HG03558 (cell line): ENCODE data around the gene PTPRN2.
"Not testable (repeated sequence)": the region's sequence is repeated elsewhere in the genome, so short reads cannot be mapped to it uniquely, and the experiment has no call there.

Experiments used
- ATAC-seq: cut with Tn5 transposase; IDR thresholded peaks from one replicate; pipeline ENCODE4 v1.9.1; 2021; ENCODE audit warnings: moderate number of reproducible peaks; ENCODE audit not compliant: unreplicated experiment; ENCODE audit errors: extremely low read depth

PTPRN2 gene

DNA sequence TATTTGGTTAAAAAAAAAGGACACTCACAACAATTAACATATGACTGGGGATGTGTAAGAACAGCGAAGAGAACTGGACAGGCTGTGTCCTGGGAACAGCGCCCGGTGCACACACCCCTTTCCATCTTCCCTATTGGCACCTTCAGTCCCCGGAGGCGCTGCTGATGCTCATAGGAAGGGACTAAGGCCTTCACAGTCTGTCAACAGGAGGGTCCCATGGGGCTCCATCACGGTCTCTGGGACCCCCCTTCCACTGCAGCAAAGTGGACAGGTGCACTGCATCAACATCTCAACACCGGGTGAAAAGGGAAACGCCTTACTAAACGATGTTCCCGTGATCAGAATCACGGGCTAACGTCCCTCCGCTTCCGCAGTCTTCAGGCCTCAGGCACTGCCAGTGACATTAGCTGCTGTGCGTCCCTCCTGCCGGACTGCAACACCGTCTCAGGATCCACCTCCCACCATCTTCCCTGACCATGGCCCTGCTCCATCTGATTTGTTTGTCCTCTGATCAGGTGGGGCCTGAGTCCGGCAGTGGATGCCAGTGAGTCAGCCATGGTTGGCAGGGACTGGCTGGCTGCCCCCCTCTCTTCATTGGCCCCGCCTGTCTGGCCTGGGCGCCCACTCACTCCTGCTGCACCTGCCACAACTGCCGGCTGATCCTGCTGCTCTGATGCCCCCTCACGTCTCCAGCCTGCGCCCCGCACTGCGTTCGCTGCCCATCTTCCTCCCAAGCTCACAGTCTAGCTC, 636.1 kb downstream of the PTPRN2 start:
- ATAC-seq = no peak

DNA sequence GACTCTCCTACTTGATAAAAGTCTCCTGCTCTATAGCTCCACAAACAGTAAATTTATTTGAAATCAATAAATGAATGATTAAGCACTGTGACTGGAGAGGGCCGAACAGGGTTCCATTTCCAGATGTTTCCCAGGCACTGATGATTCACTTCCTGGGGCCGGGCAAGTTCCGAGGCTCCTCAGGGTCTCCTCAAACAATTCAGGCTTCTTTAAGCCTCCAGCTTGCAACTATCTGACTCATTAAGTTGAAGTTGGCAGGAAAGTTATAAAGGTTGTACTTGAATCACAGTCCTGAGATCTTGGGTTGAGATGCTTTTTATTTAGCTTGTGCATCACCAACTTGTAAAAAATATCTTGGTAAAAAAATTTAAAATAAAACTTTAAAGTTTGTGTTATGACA, 637.9 kb downstream of the PTPRN2 start:
- ATAC-seq = no peak

DNA sequence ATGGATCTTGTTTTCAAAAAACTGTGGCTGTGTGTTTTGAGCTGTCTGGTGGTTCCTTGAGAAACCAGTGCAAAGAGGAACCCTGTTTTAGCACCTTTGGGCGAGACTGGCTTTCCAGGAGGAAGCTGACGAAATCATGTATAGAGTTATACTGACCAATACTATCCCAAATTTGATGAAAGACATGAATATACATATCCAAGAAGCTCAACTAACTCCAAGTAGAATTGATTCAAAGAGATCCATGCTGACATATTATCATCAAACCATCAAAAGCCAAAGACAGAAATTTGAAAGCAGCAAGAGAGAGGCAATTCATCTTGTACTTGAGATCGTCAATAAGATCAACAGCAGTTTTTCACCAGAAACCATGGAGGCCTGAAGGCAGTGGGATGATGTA, 640.1 kb downstream of the PTPRN2 start:
- ATAC-seq = no peak

- no peak for ATAC-seq
These were observed 641.1 kb downstream of the PTPRN2 start for GRCh38 chr7:157946398-157947060.

- no peak for ATAC-seq
These were observed 642.2 kb downstream of the PTPRN2 start for GRCh38 chr7:157945401-157945800.

DNA sequence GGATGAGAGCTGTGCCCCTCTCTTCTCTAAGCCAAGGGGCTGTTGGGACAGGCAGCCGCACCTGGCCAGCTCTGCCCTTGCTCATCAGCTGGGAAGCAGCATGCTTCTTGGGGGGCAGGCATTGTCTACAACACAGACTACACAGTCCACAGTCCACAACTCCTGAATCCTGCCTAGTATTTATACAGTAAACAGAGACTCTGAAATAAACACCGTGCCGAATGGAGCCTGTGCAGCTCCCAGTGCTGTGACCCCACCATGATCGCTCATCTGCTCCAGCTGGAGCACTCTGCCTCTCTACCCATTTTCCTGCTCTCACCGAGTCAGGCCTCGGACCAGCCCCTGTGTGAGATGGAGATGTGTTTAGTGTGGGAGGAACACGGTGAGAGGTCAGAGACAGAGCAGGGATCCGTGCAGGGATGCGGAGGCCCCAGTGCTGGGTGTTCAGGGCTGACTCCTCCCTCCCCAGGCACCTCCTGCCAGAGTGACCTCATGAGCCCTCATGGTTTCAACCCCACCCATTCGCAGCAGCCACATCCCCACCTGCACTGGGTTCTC, 642.8 kb downstream of the PTPRN2 start:
- no peak for ATAC-seq

DNA sequence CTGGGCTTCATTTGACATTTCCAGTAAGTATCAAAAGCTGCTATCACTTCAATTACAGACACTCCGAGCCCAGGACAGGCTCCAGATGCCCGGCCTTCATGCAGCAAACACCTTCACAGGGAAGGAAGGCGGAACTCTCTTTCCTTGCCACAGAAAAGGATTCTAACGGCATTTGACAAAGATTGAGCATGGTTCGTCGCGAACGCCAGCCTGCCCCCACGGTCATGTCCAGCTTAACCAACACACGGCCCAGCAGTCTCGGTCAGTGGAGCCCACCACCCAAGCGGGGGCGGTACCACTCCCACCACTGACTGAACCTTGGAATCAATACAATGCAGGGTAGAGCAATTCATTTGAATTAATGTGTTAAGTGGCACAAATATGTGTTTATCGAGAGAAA, 643.6 kb downstream of the PTPRN2 start:
- ATAC-seq = no peak

- ATAC-seq = no peak
These were observed 644.1 kb downstream of the PTPRN2 start for GRCh38 chr7:157943561-157943960.

GRCh38 chr7:157941210-157941609, 646.4 kb downstream of the PTPRN2 start:
- ATAC-seq = no peak

GRCh38 chr7:157940497-157940896, 647.1 kb downstream of the PTPRN2 start:
- no peak for ATAC-seq

DNA sequence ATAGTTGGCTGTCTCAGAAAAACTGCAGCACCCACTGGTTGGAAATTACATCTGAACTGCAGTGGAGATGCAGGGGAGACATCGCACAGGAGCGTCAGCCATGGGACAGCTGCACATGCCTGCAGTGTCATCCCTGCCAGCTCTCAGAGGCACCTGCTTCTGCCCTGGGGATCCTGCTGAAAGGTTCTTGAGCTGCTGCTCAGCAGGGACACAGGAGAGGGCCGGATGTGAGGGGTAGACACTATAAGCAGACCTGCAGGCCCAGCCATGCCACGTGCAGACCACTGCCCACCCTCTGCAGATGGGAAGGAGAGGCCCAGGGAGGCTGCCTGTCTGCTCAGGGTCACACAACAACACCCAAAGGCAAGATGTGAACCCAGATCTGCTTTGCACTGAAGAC, 649.4 kb downstream of the PTPRN2 start:
- ATAC-seq = no peak

- no peak for ATAC-seq
These were observed 650.2 kb downstream of the PTPRN2 start for GRCh38 chr7:157937406-157937805.

DNA sequence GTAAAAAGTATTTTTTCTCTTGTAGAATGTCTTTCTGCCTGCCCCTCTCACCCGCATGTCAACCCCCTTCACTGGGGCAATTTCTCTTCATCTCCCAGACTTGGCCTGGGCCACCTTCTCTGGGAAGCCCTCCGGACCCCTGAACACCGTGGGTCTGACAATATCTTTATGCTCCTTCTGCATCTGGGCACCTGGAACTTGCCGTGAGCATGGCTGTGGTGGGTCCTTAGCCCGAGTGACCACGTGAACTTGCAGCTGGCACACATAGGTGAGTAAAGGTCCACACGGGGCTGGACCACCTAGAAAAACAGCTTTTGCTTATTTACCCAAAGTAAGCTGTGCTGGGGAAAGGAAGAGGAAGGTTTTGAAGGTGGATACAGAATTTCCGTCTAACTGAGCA, 650.6 kb downstream of the PTPRN2 start:
- no peak for ATAC-seq

DNA sequence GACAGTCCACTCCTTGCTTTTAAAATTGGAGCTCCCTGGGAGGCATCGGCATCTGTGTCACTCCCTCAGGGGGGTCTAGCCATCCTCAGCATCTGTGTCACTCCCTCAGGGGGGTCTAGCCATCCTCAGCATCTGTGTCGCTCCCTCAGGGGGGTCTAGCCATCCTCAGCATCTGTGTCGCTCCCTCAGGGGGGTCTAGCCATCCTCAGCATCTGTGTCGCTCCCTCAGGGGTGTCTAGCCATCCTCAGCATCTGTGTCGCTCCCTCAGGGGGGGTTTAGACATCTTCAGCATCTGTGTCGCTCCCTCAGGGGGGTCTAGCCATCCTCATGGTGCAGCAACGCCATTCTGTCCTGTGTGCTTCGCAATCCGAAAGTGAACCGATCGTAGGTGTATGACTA, 651.9 kb downstream of the PTPRN2 start:
- ATAC-seq = not testable (repeated sequence)

GRCh38 chr7:157933219-157934155, 654.1 kb downstream of the PTPRN2 start:
- ATAC-seq = not testable (repeated sequence)

DNA sequence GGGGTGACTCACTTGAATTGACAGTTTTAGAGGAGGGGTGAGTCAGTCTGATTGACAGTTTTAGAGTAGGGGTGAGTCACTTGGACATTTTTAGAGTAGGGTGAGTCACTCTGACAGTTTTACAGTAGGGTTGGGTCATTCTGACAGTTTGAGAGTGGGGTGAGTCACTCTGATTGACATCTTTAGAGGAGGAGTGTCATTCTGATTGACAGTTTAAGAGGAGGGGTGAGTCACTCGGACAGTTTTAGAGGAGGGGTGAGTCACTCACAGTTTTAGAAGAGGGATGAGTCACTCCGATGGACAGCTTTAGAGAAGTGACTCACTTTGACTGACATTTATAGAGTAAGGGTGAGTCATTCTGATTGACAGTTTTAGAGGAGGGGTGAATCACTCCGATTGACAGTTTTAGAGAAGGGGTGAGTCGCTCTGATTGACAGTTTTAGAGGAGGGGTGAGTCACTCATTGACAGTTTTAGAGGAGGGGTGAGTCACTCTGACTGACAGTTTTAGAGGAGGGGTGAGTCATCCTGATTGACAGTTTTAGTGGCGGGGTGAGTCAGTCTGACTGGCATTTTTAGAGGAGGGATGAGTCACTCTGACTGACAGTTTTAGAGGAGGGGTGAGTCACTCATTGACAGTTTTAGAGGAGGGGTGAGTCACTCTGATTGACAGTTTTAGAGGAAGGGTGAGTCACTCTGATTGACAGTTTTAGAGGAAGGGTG, 655.0 kb downstream of the PTPRN2 start:
- ATAC-seq = no peak

DNA sequence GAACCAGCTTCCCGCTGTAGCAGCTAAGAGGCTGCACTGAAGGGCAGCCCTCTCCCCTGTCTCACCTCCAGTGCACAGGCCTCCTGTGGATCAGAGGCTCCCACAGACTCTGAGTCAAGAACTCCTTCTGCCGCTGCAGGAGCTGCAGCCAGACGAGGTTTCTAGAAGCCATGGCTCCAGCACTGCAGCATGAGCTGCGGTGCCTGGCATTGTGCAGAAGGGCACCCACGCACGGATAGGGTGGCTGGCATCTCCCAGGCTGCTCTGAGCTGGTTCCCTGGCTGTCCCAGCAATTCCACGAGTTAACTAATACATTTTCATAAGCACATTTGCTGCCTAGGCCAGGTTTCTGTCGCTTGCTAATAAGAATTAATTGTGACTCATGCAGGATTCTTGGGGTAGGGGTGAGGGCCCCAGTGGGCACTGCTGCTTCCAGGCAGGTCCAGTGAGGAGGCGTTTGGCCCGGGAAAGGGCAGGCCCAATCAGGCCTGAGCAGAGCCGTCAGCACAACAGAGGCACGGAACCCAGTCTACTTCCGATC, 656.6 kb downstream of the PTPRN2 start:
- no peak for ATAC-seq

DNA sequence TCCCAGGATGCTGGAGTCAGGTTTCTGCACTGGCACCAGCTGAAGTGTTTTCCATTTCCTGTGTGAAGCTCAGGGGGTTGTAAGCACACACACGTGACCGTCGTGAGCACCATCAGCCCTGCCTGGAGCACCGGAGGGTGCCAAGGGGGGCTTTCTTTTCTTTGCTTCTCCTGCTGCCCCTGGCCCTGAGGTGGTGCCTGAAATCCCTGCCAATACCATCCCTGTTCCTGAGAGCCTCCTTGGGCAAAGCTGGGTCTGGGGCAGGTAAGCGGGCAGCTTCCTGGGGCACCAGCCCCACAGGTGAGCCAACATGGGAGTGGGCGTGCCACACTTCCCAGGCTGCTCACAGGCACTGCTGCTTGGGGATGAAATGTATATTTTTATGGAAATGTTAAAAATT, 657.2 kb downstream of the PTPRN2 start:
- ATAC-seq = no peak

- ATAC-seq = no peak
These were observed 658.0 kb downstream of the PTPRN2 start for GRCh38 chr7:157929671-157930070.
